HG03469 (cell line): Measurements from ENCODE around the gene TRIM69.
A peak's percentile ranks its signal among the peaks of the same experiment; 100 is the strongest.
"Not testable (repeated sequence)": the region's sequence is repeated elsewhere in the genome, so short reads cannot be mapped to it uniquely, and the experiment has no call there.

Experiments used
- ATAC-seq: cut with Tn5 transposase; IDR thresholded peaks from one replicate; pipeline ENCODE4 v1.9.1; 2021; ENCODE audit warnings: mild to moderate bottlenecking, moderate library complexity, moderate number of reproducible peaks; ENCODE audit not compliant: unreplicated experiment

TRIM69 gene, protein sequence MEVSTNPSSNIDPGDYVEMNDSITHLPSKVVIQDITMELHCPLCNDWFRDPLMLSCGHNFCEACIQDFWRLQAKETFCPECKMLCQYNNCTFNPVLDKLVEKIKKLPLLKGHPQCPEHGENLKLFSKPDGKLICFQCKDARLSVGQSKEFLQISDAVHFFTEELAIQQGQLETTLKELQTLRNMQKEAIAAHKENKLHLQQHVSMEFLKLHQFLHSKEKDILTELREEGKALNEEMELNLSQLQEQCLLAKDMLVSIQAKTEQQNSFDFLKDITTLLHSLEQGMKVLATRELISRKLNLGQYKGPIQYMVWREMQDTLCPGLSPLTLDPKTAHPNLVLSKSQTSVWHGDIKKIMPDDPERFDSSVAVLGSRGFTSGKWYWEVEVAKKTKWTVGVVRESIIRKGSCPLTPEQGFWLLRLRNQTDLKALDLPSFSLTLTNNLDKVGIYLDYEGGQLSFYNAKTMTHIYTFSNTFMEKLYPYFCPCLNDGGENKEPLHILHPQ

GRCh38 chr15:44736181-44736765, at the start of gene TRIM69:
Gene TRIM69 (plus strand): TSS chr15:44736528. CDS start chr15:44736705, 177 bp downstream.
- ATAC-seq, result no peak

- ATAC-seq, result not testable (repeated sequence)
Measured at GRCh38 chr15:44689318-44689717, 47.0 kb upstream of the TRIM69 start.

DNA sequence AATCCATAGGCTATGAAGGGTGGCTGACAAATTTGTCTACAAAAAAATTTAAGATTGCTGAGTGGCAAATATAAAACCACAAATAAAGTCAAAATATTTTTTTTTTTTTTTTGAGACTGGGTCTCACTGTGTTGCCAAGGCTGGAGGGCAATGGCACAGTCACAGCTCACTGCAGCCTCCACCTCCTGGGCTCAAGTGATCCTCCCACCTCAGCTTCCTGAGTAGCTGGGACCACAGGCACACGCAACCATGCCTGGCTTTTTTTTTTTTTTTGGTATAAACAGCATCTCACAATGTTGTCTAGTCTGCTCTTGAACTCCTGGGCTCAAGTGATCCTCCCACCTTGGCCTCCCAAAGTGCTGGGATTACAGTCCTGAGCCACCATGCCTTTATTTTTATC, 46.1 kb upstream of the TRIM69 start:
- not testable (repeated sequence) for ATAC-seq

GRCh38 chr15:44692659-44693058, 43.7 kb upstream of the TRIM69 start:
- no peak for ATAC-seq

- ATAC-seq, result no peak
Measured at GRCh38 chr15:44694416-44694815, 41.9 kb upstream of the TRIM69 start.

- no peak for ATAC-seq
Measured at GRCh38 chr15:44695294-44695693, 41.0 kb upstream of the TRIM69 start.

- no peak for ATAC-seq
Measured at GRCh38 chr15:44697014-44697413, 39.3 kb upstream of the TRIM69 start.

DNA sequence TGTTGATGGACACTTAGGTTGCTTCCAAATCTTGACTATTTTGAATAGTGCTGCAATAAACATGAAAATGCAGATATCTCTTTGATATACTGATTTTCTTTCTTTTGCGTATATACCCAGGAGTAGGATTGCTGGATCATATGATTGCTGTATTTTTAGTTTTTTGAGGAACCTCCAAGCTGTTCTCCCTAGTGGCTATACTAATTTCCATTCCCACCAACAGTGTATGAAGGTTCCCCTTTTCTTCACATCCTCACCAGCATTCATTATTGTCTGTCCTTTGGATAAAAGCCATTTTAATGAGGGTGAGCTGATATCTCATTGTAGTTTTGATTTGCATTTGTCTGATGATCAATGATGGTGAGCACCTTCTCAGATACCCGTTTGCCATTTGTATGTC, 37.7 kb upstream of the TRIM69 start:
- no peak for ATAC-seq

DNA sequence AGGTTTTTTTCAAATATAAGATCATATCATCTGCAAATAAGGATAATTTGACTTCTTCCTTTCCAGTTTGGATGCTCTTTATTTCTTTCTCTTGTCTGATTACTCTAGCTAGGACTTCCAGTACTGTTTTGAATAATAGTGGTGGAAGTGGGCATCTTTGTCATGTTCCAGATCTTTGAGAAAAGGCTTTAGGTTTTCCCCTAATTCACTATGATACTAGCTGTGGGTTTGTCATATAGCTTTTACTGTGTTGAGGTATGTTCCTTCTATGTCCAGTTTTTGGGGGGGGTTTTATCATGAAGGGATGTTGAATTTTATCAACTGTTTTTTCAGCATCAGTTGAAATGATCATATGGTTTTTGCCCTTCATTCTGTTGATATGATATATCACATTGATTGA, 35.7 kb upstream of the TRIM69 start:
- not testable (repeated sequence) for ATAC-seq

DNA sequence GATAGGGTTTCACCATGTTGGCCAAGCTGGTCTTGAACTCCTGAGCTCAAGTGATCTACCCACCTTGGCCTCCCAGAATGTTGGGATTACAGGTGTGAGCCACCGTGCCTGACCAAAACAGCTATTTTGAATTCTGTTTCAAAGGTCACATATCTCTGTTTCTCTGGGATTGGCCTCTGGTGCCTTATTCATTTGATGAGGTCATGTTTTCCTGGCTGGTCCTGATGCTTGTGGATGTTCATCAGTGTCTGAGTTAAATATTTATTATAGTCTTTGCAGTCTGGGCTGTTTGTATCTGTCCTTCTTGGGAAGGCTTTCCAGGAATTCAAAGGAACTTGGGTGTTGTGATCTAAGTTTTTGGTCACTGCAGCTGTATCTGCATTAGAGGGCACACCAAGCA, 30.3 kb upstream of the TRIM69 start:
- no peak for ATAC-seq

- ATAC-seq, result no peak
Measured at GRCh38 chr15:44706401-44706800, 29.9 kb upstream of the TRIM69 start.

- ATAC-seq, result no peak
Measured at GRCh38 chr15:44706946-44707636, 29.2 kb upstream of the TRIM69 start.

GRCh38 chr15:44710236-44711095, 25.9 kb upstream of the TRIM69 start:
- ATAC-seq, result no peak

DNA sequence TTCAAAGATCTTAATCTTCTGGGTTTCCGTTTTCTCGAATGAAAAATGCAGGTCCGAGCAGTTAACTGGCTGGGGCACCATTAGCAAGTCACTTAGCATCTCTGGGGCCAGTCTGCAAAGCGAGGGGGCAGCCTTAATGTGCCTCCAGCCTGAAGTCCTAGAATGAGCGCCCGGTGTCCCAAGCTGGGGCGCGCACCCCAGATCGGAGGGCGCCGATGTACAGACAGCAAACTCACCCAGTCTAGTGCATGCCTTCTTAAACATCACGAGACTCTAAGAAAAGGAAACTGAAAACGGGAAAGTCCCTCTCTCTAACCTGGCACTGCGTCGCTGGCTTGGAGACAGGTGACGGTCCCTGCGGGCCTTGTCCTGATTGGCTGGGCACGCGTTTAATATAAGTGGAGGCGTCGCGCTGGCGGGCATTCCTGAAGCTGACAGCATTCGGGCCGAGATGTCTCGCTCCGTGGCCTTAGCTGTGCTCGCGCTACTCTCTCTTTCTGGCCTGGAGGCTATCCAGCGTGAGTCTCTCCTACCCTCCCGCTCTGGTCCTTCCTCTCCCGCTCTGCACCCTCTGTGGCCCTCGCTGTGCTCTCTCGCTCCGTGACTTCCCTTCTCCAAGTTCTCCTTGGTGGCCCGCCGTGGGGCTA, 25.1 kb upstream of the TRIM69 start, which contains the start of the genes B2M and PATL2:
B2M (plus strand) TSS at position 422 of the 647 bp plus-strand sequence; CDS start at position 452, 30 bp downstream.
PATL2 (minus strand) TSS at position 228 of the 647 bp plus-strand sequence. CDS start 34,833 bp downstream, outside the sequence.
- peak; percentile 69 for ATAC-seq

- ATAC-seq, result no peak
Measured at GRCh38 chr15:44711743-44712345, 24.5 kb upstream of the TRIM69 start.

GRCh38 chr15:44712346-44713005, 23.9 kb upstream of the TRIM69 start:
- ATAC-seq, result no peak

GRCh38 chr15:44713006-44713966, 23.0 kb upstream of the TRIM69 start:
- ATAC-seq, result no peak
